ENCODE measurements around the gene CDK17.

DNA sequence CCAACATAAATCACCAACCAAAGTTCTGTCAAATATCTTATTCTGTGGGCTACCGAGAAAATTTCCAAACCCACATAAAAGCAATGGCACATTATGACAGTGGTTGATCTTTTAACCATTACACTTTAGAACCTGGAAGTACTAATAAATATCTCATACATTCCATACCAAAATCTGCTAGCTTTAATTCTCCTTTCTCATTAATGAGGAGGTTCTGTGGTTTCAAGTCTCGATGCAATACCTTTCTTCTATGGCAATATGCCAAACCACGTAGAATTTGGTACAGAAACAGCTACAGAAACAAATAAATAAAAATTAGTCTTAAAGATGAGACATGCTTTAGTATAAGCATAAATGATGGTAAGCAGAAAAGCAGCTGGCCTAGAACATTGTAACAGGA is 105.4 kb downstream of the CDK17 start:
- TF ChIP-seq, protein P1, sequence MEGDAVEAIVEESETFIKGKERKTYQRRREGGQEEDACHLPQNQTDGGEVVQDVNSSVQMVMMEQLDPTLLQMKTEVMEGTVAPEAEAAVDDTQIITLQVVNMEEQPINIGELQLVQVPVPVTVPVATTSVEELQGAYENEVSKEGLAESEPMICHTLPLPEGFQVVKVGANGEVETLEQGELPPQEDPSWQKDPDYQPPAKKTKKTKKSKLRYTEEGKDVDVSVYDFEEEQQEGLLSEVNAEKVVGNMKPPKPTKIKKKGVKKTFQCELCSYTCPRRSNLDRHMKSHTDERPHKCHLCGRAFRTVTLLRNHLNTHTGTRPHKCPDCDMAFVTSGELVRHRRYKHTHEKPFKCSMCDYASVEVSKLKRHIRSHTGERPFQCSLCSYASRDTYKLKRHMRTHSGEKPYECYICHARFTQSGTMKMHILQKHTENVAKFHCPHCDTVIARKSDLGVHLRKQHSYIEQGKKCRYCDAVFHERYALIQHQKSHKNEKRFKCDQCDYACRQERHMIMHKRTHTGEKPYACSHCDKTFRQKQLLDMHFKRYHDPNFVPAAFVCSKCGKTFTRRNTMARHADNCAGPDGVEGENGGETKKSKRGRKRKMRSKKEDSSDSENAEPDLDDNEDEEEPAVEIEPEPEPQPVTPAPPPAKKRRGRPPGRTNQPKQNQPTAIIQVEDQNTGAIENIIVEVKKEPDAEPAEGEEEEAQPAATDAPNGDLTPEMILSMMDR (conservative IDR thresholded peaks at IDR 0.05; ENCODE audit: low read depth, low read length), result no peak
- TF ChIP-seq EZH2 (IDR thresholded peaks at IDR 0.05; ENCODE audit: low read length, unreplicated experiment) (no peak), EZH2phosphoT487 (IDR thresholded peaks at IDR 0.05; ENCODE audit: borderline replicate concordance, low read length) (no peak)

Measured in PC-3 (cell line).